Measurements from ENCODE around the gene GTSF1L.
"Not testable (repeated sequence)": the region's sequence is repeated elsewhere in the genome, so short reads cannot be mapped to it uniquely, and the experiment has no call there.

The GTSF1L gene

DNA sequence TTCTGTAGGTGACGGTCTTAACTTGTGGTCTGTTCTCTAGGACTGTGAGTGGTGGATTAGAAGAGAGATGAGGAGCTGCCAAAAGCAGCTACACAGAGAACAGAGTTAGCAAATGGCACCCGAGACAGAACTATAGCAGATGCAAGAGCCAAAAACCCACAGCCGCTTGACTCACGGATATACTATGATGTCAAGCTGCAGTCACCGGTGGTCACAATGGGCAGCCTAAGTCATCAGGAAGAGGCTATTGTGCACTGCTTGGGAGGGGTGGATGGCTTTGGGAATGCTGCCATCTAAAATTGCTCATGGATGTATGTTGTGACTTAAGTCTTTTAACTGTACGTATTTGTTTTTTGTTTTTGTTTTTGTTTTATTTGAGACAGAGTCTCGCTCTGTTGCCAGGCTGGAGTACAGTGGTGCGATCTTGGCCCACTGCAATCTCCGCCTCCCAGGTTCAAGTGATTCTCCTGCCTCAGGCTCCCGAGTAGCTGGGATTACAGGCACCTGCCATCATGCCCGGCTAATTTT, at the start of gene GTSF1L:
Gene GTSF1L, minus strand, starts transcription at position 192 of the 528 bp plus-strand sequence. CDS start 308 bp downstream, outside the sequence.
- Histone ChIP-seq H3K4me3 (ENCODE audit: low read length) (no peak within 1 kb of the TSS), H3K4me1 (ENCODE audit: insufficient read depth, low read length) (no peaks in the 10 kb centered on the region), H3K9ac (ENCODE audit: low read depth, low read length) (no peak within 1 kb of the TSS), H3K27me3 (ENCODE audit: insufficient read depth, low read length) (no peaks in the 10 kb centered on the region), H3K36me3 (ENCODE audit: insufficient read depth, low read depth, low read length) (no peaks in the 10 kb centered on the region), H3K27ac (ENCODE audit: low read length) (no peak within 1 kb of the TSS), H3K9me3 (ENCODE audit: insufficient read depth, low read depth, low read length) (no peaks in the 10 kb centered on the region)

DNA sequence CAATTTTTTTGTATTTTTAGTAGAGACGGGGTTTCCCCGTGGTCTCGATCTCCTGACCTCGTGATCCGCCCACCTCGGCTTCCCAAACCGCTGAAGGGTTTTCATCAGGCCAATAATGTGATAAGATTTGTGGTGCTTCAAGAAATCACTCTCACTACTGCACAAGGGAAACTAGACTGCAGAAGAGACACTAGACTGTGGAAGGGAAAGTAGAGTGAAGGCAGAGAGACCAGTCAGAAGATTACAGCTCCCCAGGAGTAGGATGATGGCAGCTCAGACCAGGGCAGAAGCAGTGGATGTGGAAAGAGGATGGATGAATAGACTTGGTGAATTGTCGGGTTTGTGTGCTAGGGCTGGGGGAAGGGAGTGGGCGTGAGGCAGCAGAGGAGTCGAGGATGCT, 48.0 kb upstream of the GTSF1L start:
- H3K4me1 ChIP-seq (ENCODE audit: insufficient read depth, low read length), result no peaks in the 10 kb centered on the region
- H3K9me3 ChIP-seq (ENCODE audit: insufficient read depth, low read depth, low read length), result no peaks in the 10 kb centered on the region
- no peak overlapping the region for H3K9ac ChIP-seq (ENCODE audit: low read depth, low read length)
- H3K27me3 ChIP-seq (ENCODE audit: insufficient read depth, low read length), result no peaks in the 10 kb centered on the region
- no peak overlapping the region for H3K4me3 ChIP-seq (ENCODE audit: low read length)
- no peaks in the 10 kb centered on the region for H3K36me3 ChIP-seq (ENCODE audit: insufficient read depth, low read depth, low read length)
- H3K27ac ChIP-seq (ENCODE audit: low read length), result no peak overlapping the region

DNA sequence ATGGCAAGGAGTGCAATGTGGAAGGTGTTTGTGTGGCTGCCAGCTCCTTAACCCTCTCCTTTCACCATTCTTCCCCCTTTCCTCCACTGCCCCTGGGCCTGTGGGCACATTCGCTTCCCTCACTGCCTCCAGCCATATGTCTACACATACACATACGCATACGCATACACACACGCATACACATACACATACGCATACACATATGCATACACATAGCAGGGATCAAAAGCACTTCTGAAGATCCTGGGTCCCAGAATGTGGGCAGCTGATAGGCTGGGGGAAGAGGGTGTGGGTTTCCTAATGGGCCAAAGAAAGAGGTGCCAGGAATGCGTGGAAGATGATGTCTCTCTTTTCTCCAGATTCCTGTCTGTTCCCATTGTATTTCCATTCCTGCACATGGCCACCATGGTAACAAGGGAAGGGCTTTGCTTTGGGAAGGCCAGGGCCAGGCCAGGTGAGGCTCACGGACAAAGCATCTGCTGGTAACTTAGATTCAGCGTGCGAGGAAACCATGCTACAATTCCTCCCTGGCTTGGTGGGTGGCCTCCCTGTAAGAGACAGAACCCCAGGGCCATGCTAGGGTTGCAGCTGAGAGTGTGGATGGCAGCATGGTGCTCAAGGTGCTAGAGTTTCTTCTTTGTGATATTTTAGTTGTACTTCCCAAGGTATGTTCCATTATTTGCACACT, 44.8 kb upstream of the GTSF1L start:
- H3K36me3 ChIP-seq (ENCODE audit: insufficient read depth, low read depth, low read length), result no peaks in the 10 kb centered on the region
- no peak overlapping the region for H3K9ac ChIP-seq (ENCODE audit: low read depth, low read length)
- H3K4me1 ChIP-seq (ENCODE audit: insufficient read depth, low read length), result no peaks in the 10 kb centered on the region
- no peaks in the 10 kb centered on the region for H3K9me3 ChIP-seq (ENCODE audit: insufficient read depth, low read depth, low read length)
- H3K27me3 ChIP-seq (ENCODE audit: insufficient read depth, low read length), result no peaks in the 10 kb centered on the region
- no peak overlapping the region for H3K27ac ChIP-seq (ENCODE audit: low read length)
- H3K4me3 ChIP-seq (ENCODE audit: low read length), result no peak overlapping the region

DNA sequence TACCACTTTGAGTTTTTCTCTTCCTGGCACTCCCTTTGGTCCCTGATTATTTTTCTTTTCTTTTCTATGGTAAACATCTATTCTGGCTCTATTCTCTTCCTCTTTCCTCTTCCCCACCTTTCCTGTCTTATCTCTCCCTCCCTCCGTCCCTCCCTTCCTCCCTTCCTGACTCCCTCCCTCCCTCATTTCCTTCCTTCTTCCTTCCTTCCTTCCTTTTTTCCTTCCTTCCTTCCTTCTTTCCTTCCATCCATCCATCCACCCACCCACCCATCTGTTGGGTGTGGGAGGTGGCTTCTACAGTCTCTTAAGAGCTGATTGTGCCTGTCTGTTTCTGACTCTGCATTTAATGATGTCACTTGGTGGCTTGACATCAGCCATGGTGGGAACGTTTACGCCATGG, 43.5 kb upstream of the GTSF1L start:
- H3K27ac ChIP-seq (ENCODE audit: low read length), result no peak overlapping the region
- H3K4me1 ChIP-seq (ENCODE audit: insufficient read depth, low read length), result no peaks in the 10 kb centered on the region; the same call in 1 of the 2 replicates
- no peaks in the 10 kb centered on the region for H3K9me3 ChIP-seq (ENCODE audit: insufficient read depth, low read depth, low read length)
- no peak overlapping the region for H3K9ac ChIP-seq (ENCODE audit: low read depth, low read length)
- H3K27me3 ChIP-seq (ENCODE audit: insufficient read depth, low read length), result no peaks in the 10 kb centered on the region
- no peak overlapping the region for H3K4me3 ChIP-seq (ENCODE audit: low read length)
- H3K36me3 ChIP-seq (ENCODE audit: insufficient read depth, low read depth, low read length), result no peaks in the 10 kb centered on the region

DNA sequence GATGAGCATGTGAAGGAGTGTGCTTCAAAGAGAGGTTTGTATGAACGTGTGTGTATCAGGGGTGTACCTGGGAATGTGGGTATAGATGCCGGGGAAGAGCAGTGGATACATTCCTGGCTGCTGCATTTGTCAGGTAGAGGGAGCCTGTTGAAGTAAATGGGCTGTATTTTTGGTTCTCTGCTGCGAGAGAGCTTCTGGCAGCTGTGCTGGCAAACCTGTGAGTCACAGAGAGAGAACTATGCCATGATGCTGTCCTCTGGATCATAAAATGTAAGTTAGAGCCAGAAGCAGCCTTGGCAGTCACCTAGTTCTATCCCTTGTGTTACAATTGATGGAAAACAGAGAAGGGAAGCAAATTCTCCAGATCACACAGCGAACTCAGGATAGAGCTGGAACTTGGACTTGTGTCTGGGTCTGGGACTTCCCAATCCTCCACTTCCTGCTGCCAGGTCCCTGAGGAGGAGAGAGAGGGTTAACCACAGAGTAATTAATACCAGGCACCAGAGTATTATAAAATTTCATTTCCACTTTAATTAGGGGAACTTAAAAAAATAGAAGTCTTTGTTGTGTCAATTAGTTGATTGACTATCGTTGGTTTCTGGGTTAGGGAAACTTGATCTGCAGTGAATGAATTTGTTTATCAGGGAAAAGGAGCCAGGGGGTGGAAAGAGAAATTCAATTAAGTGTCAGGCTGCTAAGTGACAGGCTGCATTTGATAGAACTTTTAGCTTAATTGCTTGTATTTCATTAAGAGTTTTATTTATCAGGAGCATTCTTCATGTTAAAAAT, 41.1 kb upstream of the GTSF1L start:
- H3K4me1 ChIP-seq (ENCODE audit: insufficient read depth, low read length), result no peaks in the 10 kb centered on the region; the same call in 1 of the 2 replicates
- no peaks in the 10 kb centered on the region for H3K9me3 ChIP-seq (ENCODE audit: insufficient read depth, low read depth, low read length)
- no peak overlapping the region for H3K27ac ChIP-seq (ENCODE audit: low read length)
- H3K27me3 ChIP-seq (ENCODE audit: insufficient read depth, low read length), result no peaks in the 10 kb centered on the region
- no peak overlapping the region for H3K4me3 ChIP-seq (ENCODE audit: low read length)
- no peak overlapping the region for H3K9ac ChIP-seq (ENCODE audit: low read depth, low read length)
- H3K36me3 ChIP-seq (ENCODE audit: insufficient read depth, low read depth, low read length), result no peaks in the 10 kb centered on the region

DNA sequence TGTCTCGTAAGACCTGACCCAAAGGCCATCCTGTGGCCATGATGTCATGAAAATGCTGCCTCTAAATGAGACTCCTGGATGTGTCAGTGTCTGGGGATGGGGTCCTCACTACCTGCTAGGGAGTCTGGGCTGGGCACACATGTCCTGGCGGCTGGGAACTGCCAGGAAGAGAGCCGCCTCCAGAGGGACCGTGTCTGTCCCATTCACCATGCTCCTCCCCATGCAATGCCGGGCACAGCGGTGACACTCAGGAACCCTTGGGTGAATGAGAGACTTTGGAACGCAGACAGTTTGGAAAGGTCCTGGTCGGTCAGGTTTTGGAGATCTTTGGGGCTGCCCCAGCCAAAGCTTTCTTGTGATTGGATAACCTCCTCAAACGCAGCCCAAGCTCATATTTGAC, 40.1 kb upstream of the GTSF1L start:
- Histone ChIP-seq H3K27me3 (ENCODE audit: insufficient read depth, low read length) (no peaks in the 10 kb centered on the region), H3K9ac (ENCODE audit: low read depth, low read length) (no peak overlapping the region), H3K9me3 (ENCODE audit: insufficient read depth, low read depth, low read length) (no peaks in the 10 kb centered on the region), H3K27ac (ENCODE audit: low read length) (no peak overlapping the region), H3K36me3 (ENCODE audit: insufficient read depth, low read depth, low read length) (no peaks in the 10 kb centered on the region), H3K4me3 (ENCODE audit: low read length) (no peak overlapping the region), H3K4me1 (ENCODE audit: insufficient read depth, low read length) (no peaks in the 10 kb centered on the region; the same call in 1 of the 2 replicates)

DNA sequence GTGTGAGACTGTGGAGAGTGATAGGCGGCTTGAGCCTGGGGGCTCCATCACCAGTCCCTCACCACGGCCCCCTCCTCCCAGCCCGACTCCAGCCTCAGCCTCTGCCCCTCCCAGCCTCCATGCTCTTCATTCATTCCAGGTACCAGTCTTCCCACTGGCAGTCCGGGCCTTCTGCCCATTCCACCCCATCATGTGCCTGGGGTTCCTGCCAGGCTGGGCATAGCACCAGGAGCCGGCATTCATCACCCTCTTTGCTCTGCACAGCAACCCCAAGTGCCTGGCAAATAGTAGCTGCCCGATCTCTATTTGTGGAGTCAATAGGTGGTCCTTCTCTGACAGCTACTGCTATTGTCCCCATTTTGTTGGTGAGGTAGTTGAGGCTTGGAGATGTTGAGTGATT, 39.6 kb upstream of the GTSF1L start:
- Histone ChIP-seq H3K9ac (ENCODE audit: low read depth, low read length) (no peak overlapping the region), H3K27ac (ENCODE audit: low read length) (no peak overlapping the region), H3K27me3 (ENCODE audit: insufficient read depth, low read length) (no peaks in the 10 kb centered on the region), H3K4me1 (ENCODE audit: insufficient read depth, low read length) (no peaks in the 10 kb centered on the region; the same call in 1 of the 2 replicates), H3K9me3 (ENCODE audit: insufficient read depth, low read depth, low read length) (no peaks in the 10 kb centered on the region), H3K4me3 (ENCODE audit: low read length) (no peak overlapping the region), H3K36me3 (ENCODE audit: insufficient read depth, low read depth, low read length) (no peaks in the 10 kb centered on the region)

DNA sequence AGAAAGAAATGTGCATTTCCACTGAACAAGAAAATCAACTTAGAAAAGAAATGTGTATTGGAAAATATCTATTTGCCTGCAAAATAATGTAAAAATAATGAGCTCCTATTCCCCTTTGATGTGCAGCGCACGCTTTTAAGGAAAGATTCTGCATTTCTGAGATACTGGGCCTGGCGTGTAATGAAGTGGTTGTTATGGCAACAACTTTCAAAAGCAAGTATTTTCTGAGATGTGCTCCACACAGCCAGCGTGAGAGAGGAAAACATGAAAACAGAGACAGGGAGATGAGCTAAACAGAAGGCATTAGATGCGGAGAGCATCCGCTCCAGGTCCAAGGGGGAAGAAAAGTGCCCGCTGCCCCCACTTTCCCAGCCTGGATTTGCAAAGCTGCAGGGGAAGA, 39.1 kb upstream of the GTSF1L start:
- H3K9me3 ChIP-seq (ENCODE audit: insufficient read depth, low read depth, low read length), result no peaks in the 10 kb centered on the region
- no peak overlapping the region for H3K27ac ChIP-seq (ENCODE audit: low read length)
- H3K27me3 ChIP-seq (ENCODE audit: insufficient read depth, low read length), result no peaks in the 10 kb centered on the region
- no peak overlapping the region for H3K4me3 ChIP-seq (ENCODE audit: low read length)
- no peaks in the 10 kb centered on the region; the same call in 1 of the 2 replicates for H3K4me1 ChIP-seq (ENCODE audit: insufficient read depth, low read length)
- no peak overlapping the region for H3K9ac ChIP-seq (ENCODE audit: low read depth, low read length)
- H3K36me3 ChIP-seq (ENCODE audit: insufficient read depth, low read depth, low read length), result no peaks in the 10 kb centered on the region

DNA sequence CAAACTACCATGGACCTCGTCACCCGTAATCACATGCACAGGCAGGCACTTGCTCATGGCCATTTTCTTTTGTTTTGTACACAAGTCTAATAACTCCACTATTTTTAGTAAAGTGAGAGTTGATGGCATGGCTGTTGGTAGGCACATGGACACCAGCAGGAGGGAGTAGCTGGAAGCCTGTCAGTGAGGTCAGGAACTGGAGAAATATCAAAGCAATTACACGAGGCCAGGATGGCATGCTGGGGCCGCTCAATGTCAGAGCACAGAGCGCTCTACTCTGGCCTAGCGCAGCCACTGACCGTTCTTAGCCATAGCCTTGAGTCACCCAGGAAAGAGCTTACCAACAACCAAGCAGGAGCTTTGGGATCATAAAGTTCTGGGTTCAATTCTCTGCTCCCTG, 36.1 kb upstream of the GTSF1L start:
- H3K4me3 ChIP-seq (ENCODE audit: low read length), result no peak overlapping the region
- H3K27ac ChIP-seq (ENCODE audit: low read length), result no peak overlapping the region
- no peaks in the 10 kb centered on the region for H3K9me3 ChIP-seq (ENCODE audit: insufficient read depth, low read depth, low read length)
- H3K27me3 ChIP-seq (ENCODE audit: insufficient read depth, low read length), result no peaks in the 10 kb centered on the region
- no peaks in the 10 kb centered on the region; the same call in 1 of the 2 replicates for H3K4me1 ChIP-seq (ENCODE audit: insufficient read depth, low read length)
- H3K36me3 ChIP-seq (ENCODE audit: insufficient read depth, low read depth, low read length), result no peaks in the 10 kb centered on the region
- no peak overlapping the region for H3K9ac ChIP-seq (ENCODE audit: low read depth, low read length)

DNA sequence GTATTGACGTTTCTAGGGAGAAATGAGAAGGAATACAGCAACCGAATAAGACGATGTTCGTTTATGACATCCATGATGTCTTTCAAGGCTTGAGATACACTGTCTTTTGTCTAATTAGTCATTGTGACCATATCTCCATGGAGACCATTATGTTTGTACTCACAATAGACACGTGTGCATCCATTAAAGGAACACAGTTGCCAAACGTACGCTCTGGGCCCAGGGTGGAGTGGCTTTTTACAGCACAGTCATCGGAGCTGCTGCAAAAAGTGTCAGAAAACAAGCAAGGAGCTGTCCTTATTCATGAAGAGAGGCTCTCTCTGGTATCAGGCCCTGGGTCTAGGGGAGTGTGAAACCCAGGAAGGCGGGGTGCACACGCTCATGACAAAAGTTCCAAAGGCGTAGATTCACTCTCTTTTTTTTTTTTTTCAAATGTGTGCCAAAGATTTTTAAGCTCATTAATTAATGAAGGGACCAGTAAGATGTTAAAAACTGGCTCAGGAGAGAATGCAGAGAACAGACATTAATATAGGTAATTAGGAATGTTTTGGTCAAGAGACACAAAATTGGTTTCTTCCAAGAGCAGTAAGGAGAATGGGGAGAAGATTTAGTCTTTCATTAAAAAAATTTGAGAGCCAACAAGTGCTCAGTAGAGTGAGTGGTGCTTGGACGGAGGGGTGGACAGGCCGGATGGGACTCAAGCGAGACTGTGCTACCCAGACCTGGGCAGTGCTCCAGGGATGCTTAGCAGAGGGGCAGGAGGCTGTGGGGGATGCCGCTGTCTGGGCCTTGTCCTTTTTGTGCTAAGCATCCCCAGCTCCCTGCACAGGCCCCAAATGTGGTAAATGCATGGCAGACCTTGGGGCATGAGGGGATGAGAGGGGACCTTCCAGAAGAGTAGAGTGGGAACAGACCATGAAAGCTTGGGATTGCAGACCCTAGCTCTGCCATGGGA, 34.9 kb upstream of the GTSF1L start:
- Histone ChIP-seq H3K36me3 (ENCODE audit: insufficient read depth, low read depth, low read length) (no peaks in the 10 kb centered on the region), H3K27ac (ENCODE audit: low read length) (no peak overlapping the region), H3K9ac (ENCODE audit: low read depth, low read length) (no peak overlapping the region), H3K4me1 (ENCODE audit: insufficient read depth, low read length) (no peaks in the 10 kb centered on the region; the same call in 1 of the 2 replicates), H3K4me3 (ENCODE audit: low read length) (no peak overlapping the region), H3K27me3 (ENCODE audit: insufficient read depth, low read length) (no peaks in the 10 kb centered on the region), H3K9me3 (ENCODE audit: insufficient read depth, low read depth, low read length) (no peaks in the 10 kb centered on the region)

DNA sequence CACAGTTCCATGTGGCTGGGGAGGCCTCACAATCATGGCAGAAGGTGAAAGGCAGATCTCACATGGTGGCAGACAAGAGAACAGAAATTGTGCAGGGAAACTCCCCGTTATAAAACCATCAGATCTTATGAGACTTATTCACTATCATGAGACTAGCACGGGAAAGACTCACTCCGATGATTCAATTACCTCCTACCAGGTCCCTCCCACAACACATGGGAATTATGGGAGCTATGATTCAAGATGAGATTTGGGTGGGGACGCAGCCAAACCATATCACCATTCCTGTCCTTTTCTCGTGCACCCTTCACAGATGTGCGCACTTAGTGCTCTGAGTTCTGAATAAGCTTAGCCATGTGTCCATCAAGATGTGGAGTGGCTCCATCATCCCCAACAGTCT, 31.1 kb upstream of the GTSF1L start:
- not testable (repeated sequence) for H3K4me3 ChIP-seq (ENCODE audit: low read length); H3K36me3 ChIP-seq (ENCODE audit: insufficient read depth, low read depth, low read length); H3K27ac ChIP-seq (ENCODE audit: low read length)

More for the DNA sequence above, 31.1 kb upstream of the GTSF1L start:
- not testable (repeated sequence) for H3K9ac ChIP-seq (ENCODE audit: low read depth, low read length); H3K9me3 ChIP-seq (ENCODE audit: insufficient read depth, low read depth, low read length); H3K4me1 ChIP-seq (ENCODE audit: insufficient read depth, low read length); H3K27me3 ChIP-seq (ENCODE audit: insufficient read depth, low read length)

Data from iPS-20b (cell line).